Coronary artery (tissue), 2 donors: ENCODE data around the gene REM2.

Experiments used
- DNase-seq: peaks from one replicate; pipeline ENCODE4 v3.0.0-alpha.2; 2017; ENCODE audit warnings: low spot score
- H3K27ac ChIP-seq, 2 donors: fragments of 200-600 bp; sonication (generic); one replicate each; pipeline ENCODE4 v1.5.1; 2016 to 2019
- H3K4me3 ChIP-seq: fragments of 200-600 bp; sonication (generic); 2 replicates; pipeline ENCODE4 v1.5.1; 2016; ENCODE audit warnings: mild to moderate bottlenecking, moderate library complexity
- CTCF ChIP-seq: fragments of 200-600 bp; sonication (generic); IDR thresholded peaks from one replicate; pipeline ENCODE4 v1.5.1; 2019; ENCODE audit warnings: antibody characterized with exemption

Gene REM2

GRCh38 chr14:22871224-22872032 lies 11.6 kb upstream of the REM2 start, which contains the start of gene LRP10:
TSS of gene LRP10 (plus strand) at chr14:22871740. CDS start at chr14:22872304, 564 bp downstream.
- peak within 1 kb of the TSS; percentile 95 to 99 for H3K27ac ChIP-seq
- DNase-seq = peak; percentile 96
- H3K4me3 ChIP-seq = peak within 1 kb of the TSS; percentile 82
- TF ChIP-seq CTCF = no peak

GRCh38 chr14:22872033-22872832 lies 10.8 kb upstream of the REM2 start:
- peak overlapping the region; percentile 95 to 99 for H3K27ac ChIP-seq
- H3K4me3 ChIP-seq = peak overlapping the region; percentile 82
- DNase-seq = peak; percentile 92
- peak; percentile 89 for TF ChIP-seq CTCF

- Histone ChIP-seq H3K4me3 (peak overlapping the region; percentile 82), H3K27ac (peak overlapping the region; percentile 95 to 99)
- TF ChIP-seq CTCF = no peak
- no peak for DNase-seq
Measured at GRCh38 chr14:22872833-22873520, 10.0 kb upstream of the REM2 start.

- no peak overlapping the region for H3K27ac ChIP-seq
- no peak for DNase-seq
- H3K4me3 ChIP-seq = no peak overlapping the region
- no peak for TF ChIP-seq CTCF
Measured at GRCh38 chr14:22875003-22875747, 7.8 kb upstream of the REM2 start.

- Histone ChIP-seq H3K4me3 (no peak overlapping the region), H3K27ac (no peak overlapping the region)
- no peak for DNase-seq
- TF ChIP-seq CTCF = no peak
Measured at GRCh38 chr14:22875748-22876319, 7.2 kb upstream of the REM2 start.

GRCh38 chr14:22877000-22877501 lies 6.0 kb upstream of the REM2 start:
- no peak for DNase-seq
- TF ChIP-seq CTCF = no peak
- Histone ChIP-seq H3K27ac (no peak overlapping the region), H3K4me3 (no peak overlapping the region)
